Stimulated activated CD8-positive, alpha-beta memory T cell treated with anti-CD3 and anti-CD28 coated beads, Interleukin-7, amount 100 ng/mL, for 1 hour (primary cell): Measurements from ENCODE around the gene CCDC137.
"Not testable (repeated sequence)": the region's sequence is repeated elsewhere in the genome, so short reads cannot be mapped to it uniquely, and the experiment has no call there.

ENCODE experiments used
- DNase-seq, 2 donors: peaks; one replicate each; pipeline ENCODE4 v3.0.0-alpha.2; 2020; ENCODE audit warnings: low read depth in 2 of 2

Gene CCDC137

GRCh38 chr17:81651692-81652091, 14.8 kb upstream of the CCDC137 start:
- DNase-seq, result no peak

GRCh38 chr17:81652906-81653771, 13.4 kb upstream of the CCDC137 start:
- DNase-seq, result no peak

GRCh38 chr17:81655378-81656117, 11.0 kb upstream of the CCDC137 start:
- no peak for DNase-seq

GRCh38 chr17:81656118-81656743, 10.3 kb upstream of the CCDC137 start, which contains the start of gene PDE6G:
PDE6G (minus strand) TSS chr17:81656542; CDS start chr17:81653305, 3,237 bp downstream.
- DNase-seq, result no peak

GRCh38 chr17:81656835-81657234, 9.7 kb upstream of the CCDC137 start:
- DNase-seq, result no peak

- DNase-seq, result no peak
These were observed 7.5 kb upstream of the CCDC137 start for GRCh38 chr17:81659038-81659437.

GRCh38 chr17:81660441-81660840, 6.1 kb upstream of the CCDC137 start:
- DNase-seq, result no peak

- no peak for DNase-seq
These were observed 4.5 kb upstream of the CCDC137 start for GRCh38 chr17:81662002-81662401.

- no peak for DNase-seq
These were observed 2.5 kb upstream of the CCDC137 start for GRCh38 chr17:81664051-81664470.

- no peak for DNase-seq
These were observed 1.1 kb upstream of the CCDC137 start for GRCh38 chr17:81665205-81666091.

GRCh38 chr17:81666092-81666341, 520 bp upstream of the CCDC137 start:
- no peak for DNase-seq

GRCh38 chr17:81667754-81668153, 1.2 kb downstream of the CCDC137 start:
- DNase-seq, result no peak

GRCh38 chr17:81672504-81672903, 6.0 kb downstream of the CCDC137 start:
- no peak for DNase-seq

GRCh38 chr17:81672954-81673353, 6.4 kb downstream of the CCDC137 start:
- DNase-seq, result no peak

- no peak for DNase-seq
These were observed 7.2 kb downstream of the CCDC137 start for GRCh38 chr17:81673561-81674258.

GRCh38 chr17:81675515-81676221, 9.1 kb downstream of the CCDC137 start:
- DNase-seq, result not testable (repeated sequence)

GRCh38 chr17:81676906-81677305, 10.4 kb downstream of the CCDC137 start:
- DNase-seq, result no peak

GRCh38 chr17:81680150-81680549, 13.6 kb downstream of the CCDC137 start:
- DNase-seq, result no peak

- DNase-seq, result no peak
These were observed 15.1 kb downstream of the CCDC137 start for GRCh38 chr17:81681672-81682071.

GRCh38 chr17:81682565-81683207, 16.1 kb downstream of the CCDC137 start:
- DNase-seq, result no peak
